HEK293 (cell line): Measurements from ENCODE around the gene SESN1.

Source experiments
- CTCF ChIA-PET: fragments of 350-600 bp; formaldehyde crosslinking; extraction: SDS; loops from one replicate; lab custom pipeline; 2021; ENCODE audit warnings: antibody characterized with exemption; lab: Yijun Ruan, JAX
- POLR2A ChIA-PET: fragments of 300-600 bp; formaldehyde crosslinking; extraction: SDS; loops from one replicate; lab custom pipeline; 2020; ENCODE audit warnings: antibody characterized with exemption, inconsistent platforms; lab: Yijun Ruan, JAX
- H3K27ac ChIP-seq: fragments of 200-500 bp; sonication (Bioruptor generic); 2 replicates; pipeline ENCODE4 v1.5.1; 2014; ENCODE audit warnings: low read depth, low read length, control low read depth, inconsistent platforms; ENCODE audit errors: extremely low read depth
- H3K36me3 ChIP-seq, 2 experiments: fragments of 200-500 bp in 1 of 2; sonication (Bioruptor generic) in 1 of 2; 1 replicate in 1 of 2; 2 replicates in 1 of 2; pipeline ENCODE4 v1.5.1; 2014 to 2017; ENCODE audit warnings: inconsistent platforms in 2 of 2, low read length in 2 of 2; ENCODE audit not compliant: control insufficient read depth in 2 of 2, insufficient read depth in 1 of 2
- H3K4me1 ChIP-seq: fragments of 200-500 bp; sonication (Bioruptor generic); 2 replicates; pipeline ENCODE4 v1.5.1; 2014; ENCODE audit warnings: mild to moderate bottlenecking, low read length, inconsistent platforms; ENCODE audit not compliant: control insufficient read depth, insufficient read depth
- H3K4me3 ChIP-seq: 2 replicates; pipeline ENCODE4 v1.5.1; 2011; ENCODE audit warnings: low read depth, mild to moderate bottlenecking, control low read depth, low read length, moderate library complexity
- H3K9me3 ChIP-seq: fragments of 200-500 bp; sonication (Bioruptor generic); 2 replicates; pipeline ENCODE4 v1.5.1; 2014; ENCODE audit warnings: low read depth, low read length, inconsistent platforms; ENCODE audit not compliant: control insufficient read depth, insufficient read depth
- EGR2 ChIP-seq: fragments of 450-650 bp; formaldehyde crosslinking; IDR thresholded peaks from 2 replicates; pipeline ENCODE4 v1.5.1; 2016; ENCODE audit warnings: low read depth, missing biosample characterization, missing genetic modification characterization
- HOXD13 ChIP-seq: sonication (generic); formaldehyde crosslinking; IDR thresholded peaks from 2 replicates; pipeline ENCODE4 v1.8.0; 2022; ENCODE audit warnings: missing genetic modification reagents, borderline replicate concordance
- KLF10 ChIP-seq: fragments of 450-650 bp; IDR thresholded peaks from 2 replicates; pipeline ENCODE4 v1.5.1; 2018; ENCODE audit warnings: missing biosample characterization, mild to moderate bottlenecking, missing genetic modification characterization
- MYNN ChIP-seq: fragments of 450-650 bp; formaldehyde crosslinking; IDR thresholded peaks from 2 replicates; pipeline ENCODE4 v1.5.1; 2016; ENCODE audit warnings: missing biosample characterization, missing genetic modification characterization, borderline replicate concordance
- REPIN1 ChIP-seq: fragments of 450-650 bp; formaldehyde crosslinking; IDR thresholded peaks from 2 replicates; pipeline ENCODE4 v1.5.1; 2017; ENCODE audit warnings: missing biosample characterization, missing genetic modification characterization, low read depth
- SALL2 ChIP-seq: fragments of 450-650 bp; formaldehyde crosslinking; IDR thresholded peaks from 2 replicates; pipeline ENCODE4 v1.5.0; 2017; ENCODE audit warnings: missing biosample characterization, mild to moderate bottlenecking, missing genetic modification characterization, borderline replicate concordance
- SP2 ChIP-seq: fragments of 450-650 bp; formaldehyde crosslinking; IDR thresholded peaks from 2 replicates; pipeline ENCODE4 v1.5.1; 2016; ENCODE audit warnings: missing biosample characterization, missing genetic modification characterization
- YY2 ChIP-seq: fragments of 450-650 bp; formaldehyde crosslinking; IDR thresholded peaks from 2 replicates; pipeline ENCODE4 v1.5.1; 2016; ENCODE audit warnings: missing biosample characterization, missing genetic modification characterization
- ZBTB7A ChIP-seq: fragments of 450-650 bp; formaldehyde crosslinking; IDR thresholded peaks from 2 replicates; pipeline ENCODE4 v1.5.1; 2016; ENCODE audit warnings: low read depth, missing biosample characterization, missing genetic modification characterization
- ZFP37 ChIP-seq: fragments of 450-650 bp; formaldehyde crosslinking; IDR thresholded peaks from 2 replicates; pipeline ENCODE4 v1.5.1; 2016; ENCODE audit warnings: missing biosample characterization, missing genetic modification characterization
- ZNF155 ChIP-seq: fragments of 450-650 bp; formaldehyde crosslinking; IDR thresholded peaks from 2 replicates; pipeline ENCODE4 v1.5.1; 2016; ENCODE audit warnings: missing biosample characterization, missing genetic modification characterization
- ZNF174 ChIP-seq: fragments of 450-650 bp; formaldehyde crosslinking; IDR thresholded peaks from 2 replicates; pipeline ENCODE4 v1.5.0; 2017; ENCODE audit warnings: missing biosample characterization, mild to moderate bottlenecking, missing genetic modification characterization
- ZNF184 ChIP-seq: fragments of 450-650 bp; IDR thresholded peaks from 2 replicates; pipeline ENCODE4 v1.5.1; 2018; ENCODE audit warnings: missing biosample characterization, mild to moderate bottlenecking, missing genetic modification characterization
- ZNF302 ChIP-seq: fragments of 450-650 bp; formaldehyde crosslinking; IDR thresholded peaks from 2 replicates; pipeline ENCODE4 v1.5.1; 2016; ENCODE audit warnings: missing biosample characterization, missing genetic modification characterization, low read depth
- ZNF394 ChIP-seq: fragments of 450-650 bp; formaldehyde crosslinking; IDR thresholded peaks from 2 replicates; pipeline ENCODE4 v1.5.1; 2016; ENCODE audit warnings: missing biosample characterization, missing genetic modification characterization, mild to moderate bottlenecking, moderate library complexity, borderline replicate concordance
- ZNF510 ChIP-seq: fragments of 450-650 bp; formaldehyde crosslinking; IDR thresholded peaks from 2 replicates; pipeline ENCODE4 v1.5.1; 2018; ENCODE audit warnings: mild to moderate bottlenecking, missing genetic modification characterization, missing biosample characterization; ENCODE audit not compliant: insufficient replicate concordance
- ZNF664 ChIP-seq: fragments of 450-650 bp; formaldehyde crosslinking; IDR thresholded peaks from 2 replicates; pipeline ENCODE4 v1.5.1; 2016; ENCODE audit warnings: missing biosample characterization, missing genetic modification characterization
- ZNF777 ChIP-seq: fragments of 450-650 bp; formaldehyde crosslinking; IDR thresholded peaks from 2 replicates; pipeline ENCODE4 v1.5.1; 2017; ENCODE audit warnings: missing biosample characterization, missing genetic modification characterization, borderline replicate concordance
- ZXDB ChIP-seq: fragments of 450-650 bp; formaldehyde crosslinking; IDR thresholded peaks from 2 replicates; pipeline ENCODE4 v1.5.1; 2016; ENCODE audit warnings: missing biosample characterization, missing genetic modification characterization
- TF ChIP-seq, protein P1 (sequence below): fragments of 450-650 bp; formaldehyde crosslinking; IDR thresholded peaks from 2 replicates; pipeline ENCODE4 v1.5.1; 2016; ENCODE audit warnings: missing biosample characterization, missing genetic modification characterization
- TF ChIP-seq, protein P2 (sequence below): sonication (generic); formaldehyde crosslinking; IDR thresholded peaks from 2 replicates; pipeline ENCODE4 v1.8.1; 2022; ENCODE audit warnings: mild to moderate bottlenecking, moderate library complexity, missing genetic modification reagents
- TF ChIP-seq, protein P3 (sequence below): fragments of 450-650 bp; formaldehyde crosslinking; IDR thresholded peaks from 2 replicates; pipeline ENCODE4 v1.5.1; 2016; ENCODE audit warnings: missing biosample characterization, missing genetic modification characterization
- TF ChIP-seq, protein P4 (sequence below): fragments of 450-650 bp; formaldehyde crosslinking; IDR thresholded peaks from 2 replicates; pipeline ENCODE4 v1.5.1; 2016; ENCODE audit warnings: missing biosample characterization, missing genetic modification characterization, low read depth
- TF ChIP-seq, protein P5 (sequence below): fragments of 450-650 bp; formaldehyde crosslinking; IDR thresholded peaks from 2 replicates; pipeline ENCODE4 v1.5.1; 2016; ENCODE audit warnings: missing biosample characterization, missing genetic modification characterization
- TF ChIP-seq, protein P6 (sequence below): fragments of 450-650 bp; formaldehyde crosslinking; IDR thresholded peaks from 2 replicates; pipeline ENCODE4 v1.5.1; 2016; ENCODE audit warnings: missing biosample characterization, missing genetic modification characterization

Gene SESN1

DNA sequence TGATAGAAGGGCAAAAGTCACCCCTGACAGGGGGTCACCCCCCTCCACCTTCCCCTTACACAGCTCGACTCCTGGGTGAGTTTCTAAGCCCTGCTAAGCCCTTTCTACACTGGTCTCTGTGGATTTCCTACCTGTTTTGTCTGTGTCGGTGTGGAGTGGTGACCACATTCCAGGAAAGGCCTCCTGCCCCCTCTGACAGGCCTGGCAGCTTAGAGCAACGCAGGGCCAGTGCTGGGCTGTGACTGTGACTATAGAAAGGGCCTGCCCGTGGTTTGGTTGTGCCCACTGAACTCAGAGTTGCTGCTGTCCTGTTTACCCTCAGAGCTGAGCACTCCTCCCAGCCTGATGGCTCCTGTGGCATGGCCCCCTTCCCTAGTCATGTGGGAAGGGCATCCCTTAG lies 137.4 kb downstream of the SESN1 start (continued):
- TF ChIP-seq SP2 (tag by site-specific recombination) (no peak), ZNF394 (tag by site-specific recombination) (no peak)
- TF ChIP-seq, protein P1, sequence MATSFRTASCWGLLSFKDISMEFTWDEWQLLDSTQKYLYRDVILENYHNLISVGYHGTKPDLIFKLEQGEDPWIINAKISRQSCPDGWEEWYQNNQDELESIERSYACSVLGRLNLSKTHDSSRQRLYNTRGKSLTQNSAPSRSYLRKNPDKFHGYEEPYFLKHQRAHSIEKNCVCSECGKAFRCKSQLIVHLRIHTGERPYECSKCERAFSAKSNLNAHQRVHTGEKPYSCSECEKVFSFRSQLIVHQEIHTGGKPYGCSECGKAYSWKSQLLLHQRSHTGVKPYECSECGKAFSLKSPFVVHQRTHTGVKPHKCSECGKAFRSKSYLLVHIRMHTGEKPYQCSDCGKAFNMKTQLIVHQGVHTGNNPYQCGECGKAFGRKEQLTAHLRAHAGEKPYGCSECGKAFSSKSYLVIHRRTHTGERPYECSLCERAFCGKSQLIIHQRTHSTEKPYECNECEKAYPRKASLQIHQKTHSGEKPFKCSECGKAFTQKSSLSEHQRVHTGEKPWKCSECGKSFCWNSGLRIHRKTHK, result no peak

DNA sequence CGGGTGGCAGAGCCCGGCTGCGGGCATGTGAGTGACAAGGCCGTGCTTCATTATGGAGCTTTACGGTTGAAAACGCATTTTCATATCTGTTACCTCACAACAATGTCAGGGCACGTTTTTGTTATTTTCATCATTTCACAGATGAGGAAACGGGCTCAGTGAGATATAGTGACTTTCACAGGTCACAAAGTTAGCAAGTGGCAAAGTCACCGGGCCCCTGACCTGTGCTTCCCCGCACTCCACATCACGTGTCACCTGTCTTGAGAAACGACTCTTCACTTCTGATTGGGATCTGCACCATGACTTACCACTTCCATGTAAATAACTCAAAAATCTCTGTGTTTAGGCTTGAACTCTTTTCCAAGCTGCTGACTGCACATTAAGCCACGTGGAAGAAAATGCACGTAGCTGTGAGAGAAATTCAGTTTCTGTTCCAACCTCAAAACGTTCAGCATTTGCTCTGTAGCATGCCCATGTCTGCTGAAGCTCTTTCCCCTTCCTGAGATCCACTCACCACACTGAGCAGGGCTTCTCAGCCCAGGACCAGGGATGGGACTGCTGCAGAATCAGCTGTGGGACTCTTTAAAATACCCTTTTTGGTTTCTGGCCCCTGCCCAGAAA lies 139.2 kb downstream of the SESN1 start:
- H3K9me3 ChIP-seq, result no peaks in the 10 kb centered on the region
- TF ChIP-seq ZNF302 (tag by site-specific recombination) (no peak), ZNF184 (tag by site-specific recombination) (no peak), ZNF510 (tag by site-specific recombination) (no peak), ZNF174 (tag by site-specific recombination) (no peak), REPIN1 (tag by site-specific recombination) (no peak), ZNF664 (tag by site-specific recombination) (no peak), HOXD13 (no peak), YY2 (tag by site-specific recombination) (no peak), ZFP37 (tag by site-specific recombination) (no peak), ZNF155 (tag by site-specific recombination) (no peak)
- TF ChIP-seq, protein P2, sequence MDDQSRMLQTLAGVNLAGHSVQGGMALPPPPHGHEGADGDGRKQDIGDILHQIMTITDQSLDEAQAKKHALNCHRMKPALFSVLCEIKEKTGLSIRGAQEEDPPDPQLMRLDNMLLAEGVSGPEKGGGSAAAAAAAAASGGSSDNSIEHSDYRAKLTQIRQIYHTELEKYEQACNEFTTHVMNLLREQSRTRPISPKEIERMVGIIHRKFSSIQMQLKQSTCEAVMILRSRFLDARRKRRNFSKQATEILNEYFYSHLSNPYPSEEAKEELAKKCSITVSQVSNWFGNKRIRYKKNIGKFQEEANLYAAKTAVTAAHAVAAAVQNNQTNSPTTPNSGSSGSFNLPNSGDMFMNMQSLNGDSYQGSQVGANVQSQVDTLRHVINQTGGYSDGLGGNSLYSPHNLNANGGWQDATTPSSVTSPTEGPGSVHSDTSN (CRISPR knock-in tag), result no peak
- TF ChIP-seq, all 188 proteins: peak for 0
- Histone ChIP-seq H3K36me3 (no peaks in the 10 kb centered on the region), H3K27ac (no peak overlapping the region), H3K4me1 (no peaks in the 10 kb centered on the region), H3K4me3 (no peak overlapping the region)
- ChIA-PET CTCF (interaction anchor here (0.8 to 1.7 kb wide), 3 partner anchors 9 to 122 kb away, joined by 3 to 4 read pairs (median 3); no protein-coding TSS in a partner anchor), POLR2A (no interaction called here)

DNA sequence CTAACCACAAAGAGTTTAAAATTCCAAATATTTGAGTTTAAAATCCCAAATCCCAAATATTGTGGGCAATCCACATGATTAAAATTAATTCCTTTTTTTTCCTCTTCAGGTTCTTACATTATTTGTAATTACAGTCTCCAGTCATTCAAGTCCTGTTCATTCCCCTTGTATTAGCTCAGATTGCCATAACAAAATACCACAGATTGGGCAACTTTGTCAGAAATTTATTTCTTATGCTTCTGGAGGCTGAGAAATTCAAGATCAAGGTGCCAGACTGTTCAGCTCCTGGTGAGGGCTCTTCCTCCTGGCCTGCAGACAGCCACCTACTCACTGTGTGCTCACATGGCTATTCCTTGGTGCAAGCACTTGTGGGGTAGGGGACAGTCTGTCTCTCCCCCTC lies 141.0 kb downstream of the SESN1 start:
- CTCF ChIA-PET, result interaction anchor here (1.4 kb wide), 1 partner anchor 33 kb away, joined by 3 read pairs; no protein-coding TSS in a partner anchor
- no peak overlapping the region for H3K27ac ChIP-seq
- H3K9me3 ChIP-seq, result no peaks in the 10 kb centered on the region
- POLR2A ChIA-PET, result no interaction called here
- H3K36me3 ChIP-seq, result no peaks in the 10 kb centered on the region
- no peak overlapping the region for H3K4me3 ChIP-seq
- H3K4me1 ChIP-seq, result no peaks in the 10 kb centered on the region
- TF ChIP-seq, protein P3, sequence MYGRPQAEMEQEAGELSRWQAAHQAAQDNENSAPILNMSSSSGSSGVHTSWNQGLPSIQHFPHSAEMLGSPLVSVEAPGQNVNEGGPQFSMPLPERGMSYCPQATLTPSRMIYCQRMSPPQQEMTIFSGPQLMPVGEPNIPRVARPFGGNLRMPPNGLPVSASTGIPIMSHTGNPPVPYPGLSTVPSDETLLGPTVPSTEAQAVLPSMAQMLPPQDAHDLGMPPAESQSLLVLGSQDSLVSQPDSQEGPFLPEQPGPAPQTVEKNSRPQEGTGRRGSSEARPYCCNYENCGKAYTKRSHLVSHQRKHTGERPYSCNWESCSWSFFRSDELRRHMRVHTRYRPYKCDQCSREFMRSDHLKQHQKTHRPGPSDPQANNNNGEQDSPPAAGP, result no peak
- TF ChIP-seq EGR2 (tag by site-specific recombination), result no peak
- no peak for TF ChIP-seq ZNF777 (tag by site-specific recombination)
- TF ChIP-seq, protein P4, sequence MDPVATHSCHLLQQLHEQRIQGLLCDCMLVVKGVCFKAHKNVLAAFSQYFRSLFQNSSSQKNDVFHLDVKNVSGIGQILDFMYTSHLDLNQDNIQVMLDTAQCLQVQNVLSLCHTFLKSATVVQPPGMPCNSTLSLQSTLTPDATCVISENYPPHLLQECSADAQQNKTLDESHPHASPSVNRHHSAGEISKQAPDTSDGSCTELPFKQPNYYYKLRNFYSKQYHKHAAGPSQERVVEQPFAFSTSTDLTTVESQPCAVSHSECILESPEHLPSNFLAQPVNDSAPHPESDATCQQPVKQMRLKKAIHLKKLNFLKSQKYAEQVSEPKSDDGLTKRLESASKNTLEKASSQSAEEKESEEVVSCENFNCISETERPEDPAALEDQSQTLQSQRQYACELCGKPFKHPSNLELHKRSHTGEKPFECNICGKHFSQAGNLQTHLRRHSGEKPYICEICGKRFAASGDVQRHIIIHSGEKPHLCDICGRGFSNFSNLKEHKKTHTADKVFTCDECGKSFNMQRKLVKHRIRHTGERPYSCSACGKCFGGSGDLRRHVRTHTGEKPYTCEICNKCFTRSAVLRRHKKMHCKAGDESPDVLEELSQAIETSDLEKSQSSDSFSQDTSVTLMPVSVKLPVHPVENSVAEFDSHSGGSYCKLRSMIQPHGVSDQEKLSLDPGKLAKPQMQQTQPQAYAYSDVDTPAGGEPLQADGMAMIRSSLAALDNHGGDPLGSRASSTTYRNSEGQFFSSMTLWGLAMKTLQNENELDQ (tag by site-specific recombination), result no peak
- TF ChIP-seq, protein P5, sequence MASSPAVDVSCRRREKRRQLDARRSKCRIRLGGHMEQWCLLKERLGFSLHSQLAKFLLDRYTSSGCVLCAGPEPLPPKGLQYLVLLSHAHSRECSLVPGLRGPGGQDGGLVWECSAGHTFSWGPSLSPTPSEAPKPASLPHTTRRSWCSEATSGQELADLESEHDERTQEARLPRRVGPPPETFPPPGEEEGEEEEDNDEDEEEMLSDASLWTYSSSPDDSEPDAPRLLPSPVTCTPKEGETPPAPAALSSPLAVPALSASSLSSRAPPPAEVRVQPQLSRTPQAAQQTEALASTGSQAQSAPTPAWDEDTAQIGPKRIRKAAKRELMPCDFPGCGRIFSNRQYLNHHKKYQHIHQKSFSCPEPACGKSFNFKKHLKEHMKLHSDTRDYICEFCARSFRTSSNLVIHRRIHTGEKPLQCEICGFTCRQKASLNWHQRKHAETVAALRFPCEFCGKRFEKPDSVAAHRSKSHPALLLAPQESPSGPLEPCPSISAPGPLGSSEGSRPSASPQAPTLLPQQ, result no peak
- TF ChIP-seq KLF10, result no peak
- TF ChIP-seq MYNN (tag by site-specific recombination), result no peak
- TF ChIP-seq SALL2 (tag by site-specific recombination), result no peak
- TF ChIP-seq, protein P6, sequence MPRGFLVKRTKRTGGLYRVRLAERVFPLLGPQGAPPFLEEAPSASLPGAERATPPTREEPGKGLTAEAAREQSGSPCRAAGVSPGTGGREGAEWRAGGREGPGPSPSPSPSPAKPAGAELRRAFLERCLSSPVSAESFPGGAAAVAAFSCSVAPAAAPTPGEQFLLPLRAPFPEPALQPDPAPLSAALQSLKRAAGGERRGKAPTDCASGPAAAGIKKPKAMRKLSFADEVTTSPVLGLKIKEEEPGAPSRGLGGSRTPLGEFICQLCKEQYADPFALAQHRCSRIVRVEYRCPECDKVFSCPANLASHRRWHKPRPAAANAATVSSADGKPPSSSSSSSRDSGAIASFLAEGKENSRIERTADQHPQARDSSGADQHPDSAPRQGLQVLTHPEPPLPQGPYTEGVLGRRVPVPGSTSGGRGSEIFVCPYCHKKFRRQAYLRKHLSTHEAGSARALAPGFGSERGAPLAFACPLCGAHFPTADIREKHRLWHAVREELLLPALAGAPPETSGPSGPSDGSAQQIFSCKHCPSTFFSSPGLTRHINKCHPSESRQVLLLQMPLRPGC (tag by site-specific recombination), result no peak
- TF ChIP-seq ZBTB7A (tag by site-specific recombination), result no peak
- TF ChIP-seq ZXDB (tag by site-specific recombination), result no peak
